H1 (cell line): ENCODE data around the gene INPP4B. TPM values are rescaled to one million over a fixed set of nuclear protein-coding genes. Genes with fewer than 3 reads are reported as not detected.

Experiments used
- CTCF ChIA-PET: fragments of 300-600 bp; sonication (Branson Sonifier 250); formaldehyde crosslinking; loops from one replicate; lab custom pipeline; 2021; ENCODE audit not compliant: partially characterized antibody; lab: Charles Lee
- POLR2A ChIA-PET: fragments of 300-600 bp; sonication (Branson Sonifier 250); formaldehyde crosslinking; loops from one replicate; lab custom pipeline; 2021; ENCODE audit warnings: inconsistent platforms; ENCODE audit not compliant: partially characterized antibody; lab: Charles Lee
- DNase-seq, 2 experiments: peaks; one replicate each; pipeline versions ENCODE4 v3.0.0 to v3.0.0-alpha.2; 2010 to 2022; ENCODE audit warnings: low spot score in 2 of 2, low read depth in 1 of 2, mixed read lengths in 1 of 2
- FAIRE-seq: peaks from 2 replicates; lab custom pipeline; 2011; peaks lifted over from hg19 to GRCh38; lab: Jason Lieb, UNC
- H2AFZ ChIP-seq: 2 replicates; pipeline ENCODE4 v1.8.1; 2012; ENCODE audit warnings: low read length, inconsistent platforms
- H2AK5ac ChIP-seq: 2 replicates; pipeline ENCODE4 v1.6.1; 2013; ENCODE audit warnings: low read depth, low read length
- H2BK120ac ChIP-seq: replicated peaks from 2 replicates; pipeline ENCODE3; 2013; ENCODE audit warnings: low read depth, low read length, inconsistent platforms
- H2BK12ac ChIP-seq: 2 replicates; pipeline ENCODE4 v1.6.1; 2013; ENCODE audit warnings: low read depth, low read length
- H2BK15ac ChIP-seq: 2 replicates; pipeline ENCODE4 v1.6.1; 2013; ENCODE audit warnings: low read length
- H2BK20ac ChIP-seq: 2 replicates; pipeline ENCODE4 v1.6.1; 2013; ENCODE audit warnings: low read length
- H2BK5ac ChIP-seq: 2 replicates; pipeline ENCODE4 v1.6.1; 2013; ENCODE audit warnings: low read depth, low read length
- H3K14ac ChIP-seq: 2 replicates; pipeline ENCODE4 v1.6.1; 2013; ENCODE audit warnings: inconsistent platforms; ENCODE audit not compliant: insufficient read length
- H3K18ac ChIP-seq: 2 replicates; pipeline ENCODE4 v1.6.1; 2013; ENCODE audit warnings: low read length; ENCODE audit errors: extremely low read depth
- H3K23ac ChIP-seq: 2 replicates; pipeline ENCODE4 v1.6.1; 2013; ENCODE audit warnings: inconsistent platforms; ENCODE audit not compliant: insufficient read length
- H3K23me2 ChIP-seq: 2 replicates; pipeline ENCODE4 v1.6.1; 2013; ENCODE audit warnings: low read depth, low read length
- H3K27ac ChIP-seq: 2 replicates; pipeline ENCODE4 v1.6.1; 2011; ENCODE audit warnings: low read depth, low read length, inconsistent platforms
- H3K27me3 ChIP-seq, 4 experiments: replicated peaks in 1 of 4; 1 replicate in 1 of 4; 2 replicates in 3 of 4; pipeline versions ENCODE4 v1.6.1 to v1.8.1; 2011 to 2013; ENCODE audit warnings: low read length in 3 of 4, mild to moderate bottlenecking in 3 of 4, inconsistent platforms in 2 of 4, mixed read lengths in 2 of 4, moderate library complexity in 1 of 4; ENCODE audit not compliant: control insufficient read depth in 3 of 4, insufficient read depth in 3 of 4; ENCODE audit errors: extremely low read depth in 1 of 4
- H3K36me3 ChIP-seq, 4 experiments: 2 replicates each; pipeline versions ENCODE4 v1.6.1 to v1.8.1; 2011 to 2013; ENCODE audit warnings: mild to moderate bottlenecking in 4 of 4, low read length in 3 of 4, moderate library complexity in 2 of 4, control low read depth in 1 of 4, inconsistent platforms in 1 of 4; ENCODE audit not compliant: insufficient read depth in 4 of 4, control insufficient read depth in 2 of 4
- H3K4ac ChIP-seq: replicated peaks from 2 replicates; pipeline ENCODE3; 2013; ENCODE audit warnings: low read length, low read depth, mixed read lengths, inconsistent platforms; ENCODE audit not compliant: insufficient read length
- H3K4me1 ChIP-seq, 4 experiments: replicated peaks in 1 of 4; 1 replicate in 1 of 4; 2 replicates in 3 of 4; pipeline versions ENCODE4 v1.6.1 to v1.8.1; 2011 to 2013; ENCODE audit warnings: low read length in 3 of 4, inconsistent platforms in 2 of 4, mixed read lengths in 1 of 4; ENCODE audit not compliant: insufficient read depth in 4 of 4, control insufficient read depth in 3 of 4
- H3K4me2 ChIP-seq, 2 experiments: 2 replicates each; pipeline versions ENCODE4 v1.6.1 to v1.8.1; 2011 to 2013; ENCODE audit warnings: low read depth in 2 of 2, low read length in 2 of 2, control low read depth in 1 of 2, inconsistent platforms in 1 of 2, mild to moderate bottlenecking in 1 of 2; ENCODE audit not compliant: insufficient read depth in 1 of 2
- H3K4me3 ChIP-seq, 4 experiments: fragments of 200-600, 300-600 bp in 1 of 4; sonication (generic), shearing (Covaris generic), sonication (Bioruptor Twin) in 1 of 4; 2 replicates each; pipeline versions ENCODE4 v1.5.1 to v1.8.1; 2011 to 2016; ENCODE audit warnings: low read length in 4 of 4, low read depth in 3 of 4, control low read depth in 2 of 4, inconsistent platforms in 2 of 4, mild to moderate bottlenecking in 2 of 4, mixed read lengths in 1 of 4, moderate library complexity in 1 of 4; ENCODE audit not compliant: insufficient read depth in 2 of 4; ENCODE audit errors: extremely low read depth in 1 of 4
- H3K56ac ChIP-seq: replicated peaks from 2 replicates; pipeline ENCODE3; 2013; ENCODE audit warnings: low read depth, mild to moderate bottlenecking, mixed read lengths, low read length, inconsistent platforms; ENCODE audit not compliant: insufficient read length
- H3K79me1 ChIP-seq: 2 replicates; pipeline ENCODE4 v1.6.1; 2013; ENCODE audit warnings: low read depth, low read length, control low read depth
- H3K79me2 ChIP-seq, 2 experiments: 2 replicates each; pipeline versions ENCODE4 v1.6.1 to v1.8.1; 2012 to 2013; ENCODE audit warnings: low read length in 2 of 2, mild to moderate bottlenecking in 2 of 2, inconsistent platforms in 1 of 2; ENCODE audit not compliant: insufficient read depth in 2 of 2, control insufficient read depth in 1 of 2
- H3K9ac ChIP-seq, 4 experiments: replicated peaks in 1 of 4; 1 replicate in 1 of 4; 2 replicates in 3 of 4; pipeline versions ENCODE4 v1.6.1 to v1.8.1; 2011 to 2013; ENCODE audit warnings: low read depth in 3 of 4, low read length in 3 of 4, control low read depth in 2 of 4, mild to moderate bottlenecking in 2 of 4, moderate library complexity in 2 of 4, inconsistent platforms in 1 of 4; ENCODE audit errors: extremely low read depth in 1 of 4
- H3K9me3 ChIP-seq, 2 experiments: 2 replicates each; pipeline versions ENCODE4 v1.6.1 to v1.8.1; 2012 to 2013; ENCODE audit warnings: mild to moderate bottlenecking in 2 of 2, moderate library complexity in 2 of 2, control low read depth in 1 of 2, inconsistent platforms in 1 of 2, low read depth in 1 of 2, low read length in 1 of 2, mixed read lengths in 1 of 2; ENCODE audit not compliant: insufficient read depth in 2 of 2
- H4K20me1 ChIP-seq, 2 experiments: replicated peaks in 1 of 2; 2 replicates each; pipeline versions ENCODE3 to v1.8.1; 2011 to 2013; ENCODE audit warnings: inconsistent platforms in 2 of 2, low read length in 2 of 2, mild to moderate bottlenecking in 1 of 2; ENCODE audit not compliant: insufficient read depth in 2 of 2, control insufficient read depth in 1 of 2
- H4K5ac ChIP-seq: 2 replicates; pipeline ENCODE4 v1.6.1; 2013; ENCODE audit warnings: low read length, low read depth, mixed read lengths, inconsistent platforms; ENCODE audit not compliant: insufficient read length
- H4K8ac ChIP-seq: 2 replicates; pipeline ENCODE4 v1.8.0; 2013; ENCODE audit warnings: mild to moderate bottlenecking, moderate library complexity, low read length, inconsistent platforms; ENCODE audit not compliant: insufficient read depth; ENCODE audit errors: extremely low read depth
- H4K91ac ChIP-seq: replicated peaks from 2 replicates; pipeline ENCODE3; 2013; ENCODE audit warnings: low read length, mixed read lengths, inconsistent platforms; ENCODE audit not compliant: insufficient read length
- BRCA1 ChIP-seq: IDR thresholded peaks from 2 replicates; pipeline ENCODE4 v1.6.1; 2012; ENCODE audit warnings: low read depth, low read length, improper control_type of control experiment
- KDM1A ChIP-seq: fragments of 200-600, 300-600 bp; sonication (generic); IDR thresholded peaks from 2 replicates; pipeline ENCODE4 v1.7.1; 2016; ENCODE audit warnings: mild to moderate bottlenecking, low read length, borderline replicate concordance
- SIN3A ChIP-seq, 2 experiments: IDR thresholded peaks in 1 of 2; conservative IDR thresholded peaks in 1 of 2; 2 replicates each; pipeline ENCODE4 v1.6.1; 2011 to 2012; ENCODE audit warnings: low read length in 2 of 2, improper control_type of control experiment in 1 of 2, low read depth in 1 of 2, mild to moderate bottlenecking in 1 of 2
- SIX5 ChIP-seq: IDR thresholded peaks from 2 replicates; pipeline ENCODE4 v1.6.1; 2011; ENCODE audit warnings: mild to moderate bottlenecking, low read depth, low read length
- WGBS, 2 experiments: shearing (Covaris generic) in 1 of 2; methylation state at CpG; one replicate each; pipeline versions ENCODE4 v1.1.6 to v1.1.7; 2013 to 2015; ENCODE audit warnings: low lambda C conversion rate in 2 of 2, mixed read lengths in 2 of 2, inconsistent platforms in 1 of 2, low coverage in 1 of 2, missing lambda C conversion rate in 1 of 2; ENCODE audit not compliant: insufficient replicate concordance in 2 of 2, insufficient coverage in 1 of 2, insufficient read length in 1 of 2; ENCODE audit errors: extremely low coverage in 1 of 2, missing lambda C conversion rate in 1 of 2; 5-methylcytosine and 5-hydroxymethylcytosine counted together
- polyA plus RNA-seq, 7 experiments: library from polyadenylated mRNA; depleted of rRNA in 3 of 7; stranded (reverse) in 5 of 7; unstranded in 2 of 7; fragments of >200 nt in 5 of 7; fragments of 200-250 nt in 2 of 7; gene quantifications; 1 replicate in 5 of 7; 2 replicates in 1 of 7; 4 replicates in 1 of 7; pipeline versions ENCODE4 v1.2.1 to v1.2.3, GENCODE V29; 2011 to 2013; ENCODE audit warnings: missing spikeins in 2 of 7, mixed read lengths in 2 of 7
- total RNA-seq: library from RNA; stranded (reverse); fragmentation: NEBNext Ultra II Directional; extraction: Animal tissue kit (Norgen Biotek cat#: 25700); gene quantifications from 2 replicates; pipeline ENCODE4 v1.2.1, GENCODE V29; 2021

The INPP4B gene
- total and polyA plus RNA-seq, 2 of the 8 experiments (the other 6 are each of a cell fraction or from before 2014, with no cell fraction given): 0.11 to 0.54 TPM

DNA sequence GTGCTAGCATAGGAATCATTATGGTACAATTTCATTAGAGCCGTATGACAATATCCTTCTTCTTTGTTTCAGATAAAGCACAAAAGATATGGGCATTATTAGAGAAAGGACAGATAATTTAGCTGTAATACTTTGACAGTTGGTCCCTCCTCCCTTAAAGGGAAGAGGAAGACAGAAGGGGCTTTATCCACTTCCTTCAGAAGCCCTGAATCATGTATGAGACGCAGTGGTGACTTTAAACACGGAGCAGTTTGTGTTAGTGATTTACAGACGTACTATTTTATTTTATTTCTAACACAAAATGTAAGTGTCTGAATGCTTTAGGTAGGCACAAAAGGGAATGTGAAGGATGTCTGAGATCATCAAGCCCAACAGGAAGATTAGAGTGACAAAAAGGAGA, 742.1 kb downstream of the INPP4B start:
- no peak overlapping the region for H2AK5ac ChIP-seq
- H3K36me3 ChIP-seq: no peaks in the 10 kb centered on the region
- H3K79me2 ChIP-seq: no peaks in the 10 kb centered on the region
- no peak overlapping the region for H3K18ac ChIP-seq
- no peak overlapping the region for H2BK20ac ChIP-seq
- no peak overlapping the region for H4K5ac ChIP-seq
- H3K9ac ChIP-seq: no peak overlapping the region
- H3K27me3 ChIP-seq: no peaks in the 10 kb centered on the region
- H3K4ac ChIP-seq: no peak overlapping the region
- no peak overlapping the region for H2BK12ac ChIP-seq
- no peak overlapping the region for H3K23ac ChIP-seq
- no peak overlapping the region for H4K91ac ChIP-seq
- no peak for DNase-seq
- CTCF ChIA-PET: no interaction called here
- H4K20me1 ChIP-seq: no peaks in the 10 kb centered on the region
- H3K4me2 ChIP-seq: no peak overlapping the region
- no peaks in the 10 kb centered on the region for H3K23me2 ChIP-seq
- no peak overlapping the region for H2BK15ac ChIP-seq
- no peaks in the 10 kb centered on the region for H3K79me1 ChIP-seq
- H3K9me3 ChIP-seq: no peaks in the 10 kb centered on the region
- H2BK5ac ChIP-seq: no peak overlapping the region
- no peak overlapping the region for H2AFZ ChIP-seq
- no peak overlapping the region for H2BK120ac ChIP-seq
- POLR2A ChIA-PET: no interaction called here
- H3K56ac ChIP-seq: no peak overlapping the region
- H3K4me1 ChIP-seq: no peaks in the 10 kb centered on the region; a peak in 1 of 7 replicates
- no peak for FAIRE-seq
- WGBS, 2 experiments: 99% methylated on average over 4 of the region's 4 CpGs; no CpG with 5 or more reads in 1 of the 2 experiments
- H3K4me3 ChIP-seq: no peak overlapping the region
- H3K14ac ChIP-seq: no peak overlapping the region
- TF ChIP-seq BRCA1 (no peak), SIX5 (no peak), KDM1A (no peak), SIN3A (conservative IDR thresholded peaks at IDR 0.05 in 1 of 2, IDR thresholded peaks at IDR 0.05 in 1 of 2; ENCODE audit: low read depth in 1 of 2, low read length in 2 of 2) (no peak)
- H3K27ac ChIP-seq: no peak overlapping the region
- no peak overlapping the region for H4K8ac ChIP-seq
